ENCODE data around the gene FAM107A. TPM values are rescaled to one million over a fixed set of nuclear protein-coding genes. Genes with fewer than 3 reads are reported as not detected.

The FAM107A gene
- total and polyA plus RNA-seq, 2 of the 13 experiments (the other 11 are each of a cell fraction or from before 2014, with no cell fraction given), result not detected

- WGBS (ENCODE audit: low lambda C conversion rate), result 70% methylated on average over 4 of the region's 6 CpGs
- Histone ChIP-seq H3K4me3 (replicated peaks in 1 of 3; ENCODE audit: insufficient read depth in 1 of 3, low read depth in 2 of 3, low read length in 3 of 3) (no peak overlapping the region), H3K9ac (ENCODE audit: insufficient read depth, low read depth, low read length) (no peak overlapping the region), H3K9me3 (ENCODE audit: low read length) (no peaks in the 10 kb centered on the region), H3K36me3 (replicated peaks in 1 of 2; ENCODE audit: control insufficient read depth in 1 of 2, insufficient read depth in 2 of 2, low read length in 2 of 2) (no peaks in the 10 kb centered on the region), H3K27ac (ENCODE audit: extremely low read length, insufficient read depth, low read length) (no peak overlapping the region), H3K4me1 (ENCODE audit: insufficient read depth, low read length) (peaks cover 62% of the 10 kb centered on the region), H3K4me2 (ENCODE audit: low read depth, low read length) (no peak overlapping the region), H3K27me3 (ENCODE audit: control insufficient read depth in 1 of 2, insufficient read depth in 2 of 2, low read length in 2 of 2) (no peaks in the 10 kb centered on the region), H3K79me2 (ENCODE audit: insufficient read depth, low read length) (no peaks in the 10 kb centered on the region), H4K20me1 (ENCODE audit: insufficient read depth, low read length) (no peaks in the 10 kb centered on the region), H2AFZ (ENCODE audit: low read length) (no peak overlapping the region)
- intact Hi-C loops (cut with micrococcal nuclease; ENCODE audit: unreplicated experiment) (no loop called here), in situ Hi-C loops (cut with HindIII; ENCODE audit: extremely low pct_ligation_motif_present, low pct_unique_long_range_greater_than_20kb) (no loop called here)
- peak; percentile 53 for DNase-seq (ENCODE audit: low spot score)
- ChIA-PET POLR2A (interaction anchor here (0.6 to 1.8 kb wide), 3 partner anchors 26 to 27 kb away, joined by 3 to 7 read pairs (median 3); partner anchors contain the start of gene ACOX2), CTCF (ENCODE audit: low intra/inter-chr PET ratio, low total read pairs) (no interaction called here)
- no TSS peak for BruUV-seq (replicated peaks)
- ATAC-seq, result peak; percentile 46
- TF ChIP-seq ZXDC (CRISPR knock-in tag; IDR thresholded peaks at IDR 0.05), result no peak
- peak; percentile 45; the same call in 1 of the 2 replicates for TF ChIP-seq FOSL2 (CRISPR knock-in tag; IDR thresholded peaks at IDR 0.05)
- 0 out of 2 replicates have a peak, but pooled peaks have one; percentile 59 for TF ChIP-seq PRDM10 (CRISPR knock-in tag; IDR thresholded peaks at IDR 0.05; ENCODE audit: low read depth)
- no peak for TF ChIP-seq ZNF543 (CRISPR knock-in tag; IDR thresholded peaks at IDR 0.05)
- TF ChIP-seq TEAD3 (CRISPR knock-in tag; optimal IDR thresholded peaks at IDR 0.05; ENCODE audit: borderline replicate concordance), result peak; percentile 40
- no peak for TF ChIP-seq MEF2D (CRISPR knock-in tag; IDR thresholded peaks at IDR 0.05)
- FAIRE-seq, result peak; percentile 63
These were observed 13.7 kb downstream of the FAM107A start for GRCh38 chr3:58563386-58564035.

Measured in HepG2 (cell line).